GM12891 (cell line): ENCODE results near the gene TRPC6.
"Not testable (repeated sequence)": the region's sequence is repeated elsewhere in the genome, so short reads cannot be mapped to it uniquely, and the experiment has no call there.

Source experiments
- DNase-seq: peaks from one replicate; pipeline ENCODE4 v3.0.0; 2011; ENCODE audit warnings: low spot score; ENCODE audit not compliant: insufficient read length
- FAIRE-seq: peaks from 2 replicates; lab custom pipeline; 2011; peaks lifted over from hg19 to GRCh38; lab: Jason Lieb, UNC
- PAX5 ChIP-seq: IDR thresholded peaks from 2 replicates; pipeline ENCODE4 v1.6.1; 2011; ENCODE audit warnings: low read length, moderate library complexity, mild to moderate bottlenecking; ENCODE audit not compliant: insufficient read depth, severe bottlenecking
- POLR2A ChIP-seq: IDR thresholded peaks from 2 replicates; pipeline ENCODE4 v1.6.1; 2011; ENCODE audit warnings: low read depth, low read length, control low read depth
- POLR2AphosphoS5 ChIP-seq: IDR thresholded peaks from 2 replicates; pipeline ENCODE4 v1.6.1; 2011; ENCODE audit warnings: low read depth, low read length, control low read depth
- POU2F2 ChIP-seq: IDR thresholded peaks from 2 replicates; pipeline ENCODE4 v1.6.1; 2011; ENCODE audit warnings: low read depth, mild to moderate bottlenecking, control low read depth, low read length, moderate library complexity
- SPI1 ChIP-seq: IDR thresholded peaks from 2 replicates; pipeline ENCODE4 v1.6.1; 2011; ENCODE audit warnings: low read depth, low read length, control low read depth
- TAF1 ChIP-seq: IDR thresholded peaks from 2 replicates; pipeline ENCODE4 v1.6.1; 2011; ENCODE audit warnings: low read depth, low read length, control low read depth

The TRPC6 gene

GRCh38 chr11:101444851-101445250 lies 139.0 kb downstream of the TRPC6 start:
- no peak for FAIRE-seq
- no peak for TF ChIP-seq POLR2A
- no peak for TF ChIP-seq PAX5
- no peak for TF ChIP-seq POU2F2
- TF ChIP-seq TAF1: no peak
- TF ChIP-seq POLR2AphosphoS5: no peak
- TF ChIP-seq SPI1: no peak
- DNase-seq: no peak

- FAIRE-seq (no peak), DNase-seq (no peak)
- no peak for TF ChIP-seq POLR2AphosphoS5
- no peak for TF ChIP-seq POLR2A
- no peak for TF ChIP-seq TAF1
Measured at GRCh38 chr11:101444164-101444563, 139.6 kb downstream of the TRPC6 start.

GRCh38 chr11:101442936-101443521 lies 140.8 kb downstream of the TRPC6 start:
- TF ChIP-seq SPI1 (no peak), POU2F2 (no peak), POLR2AphosphoS5 (no peak), POLR2A (no peak), PAX5 (no peak), TAF1 (no peak)
- DNase-seq (no peak), FAIRE-seq (no peak)

- FAIRE-seq: no peak
- DNase-seq: no peak
- no peak for TF ChIP-seq POU2F2
- no peak for TF ChIP-seq POLR2AphosphoS5
- no peak for TF ChIP-seq TAF1
- TF ChIP-seq POLR2A: no peak
- no peak for TF ChIP-seq PAX5
- no peak for TF ChIP-seq SPI1
Measured at GRCh38 chr11:101442171-101442570, 141.6 kb downstream of the TRPC6 start.

- no peak for FAIRE-seq
- no peak for DNase-seq
- TF ChIP-seq POLR2AphosphoS5: no peak
Measured at GRCh38 chr11:101441747-101442146, 142.1 kb downstream of the TRPC6 start.

- no peak for FAIRE-seq
- TF ChIP-seq PAX5 (no peak), SPI1 (no peak), TAF1 (no peak), POU2F2 (no peak), POLR2AphosphoS5 (no peak), POLR2A (no peak)
- DNase-seq: no peak
Measured at GRCh38 chr11:101439488-101439887, 144.3 kb downstream of the TRPC6 start.

GRCh38 chr11:101438708-101439107 lies 145.1 kb downstream of the TRPC6 start:
- FAIRE-seq, DNase-seq: not testable (repeated sequence)

- FAIRE-seq: no peak
- no peak for TF ChIP-seq PAX5
- TF ChIP-seq SPI1: no peak
- no peak for DNase-seq
Measured at GRCh38 chr11:101438126-101438525, 145.7 kb downstream of the TRPC6 start.

GRCh38 chr11:101436511-101437142 lies 147.2 kb downstream of the TRPC6 start:
- FAIRE-seq (peak; percentile 71), DNase-seq (no peak)
- TF ChIP-seq POLR2A: no peak
- TF ChIP-seq POLR2AphosphoS5: no peak
- no peak for TF ChIP-seq POU2F2
- TF ChIP-seq TAF1: no peak
- TF ChIP-seq PAX5: no peak
- no peak for TF ChIP-seq SPI1

- DNase-seq: no peak
- FAIRE-seq: no peak
- no peak for TF ChIP-seq PAX5
- TF ChIP-seq POU2F2: no peak
- no peak for TF ChIP-seq TAF1
- no peak for TF ChIP-seq SPI1
- TF ChIP-seq POLR2A: no peak
- TF ChIP-seq POLR2AphosphoS5: no peak
Measured at GRCh38 chr11:101435408-101435973, 148.3 kb downstream of the TRPC6 start.

- no peak for FAIRE-seq
- no peak for DNase-seq
- TF ChIP-seq TAF1: no peak
- no peak for TF ChIP-seq SPI1
- no peak for TF ChIP-seq POLR2A
- TF ChIP-seq POLR2AphosphoS5: no peak
- no peak for TF ChIP-seq PAX5
- no peak for TF ChIP-seq POU2F2
Measured at GRCh38 chr11:101434026-101434643, 149.7 kb downstream of the TRPC6 start.
